KOPT-K1 (cell line): ENCODE measurements around the gene PIR.

ENCODE experiments used
- H3K27ac ChIP-seq: fragments of 200-600 bp; sonication (generic); 2 replicates; pipeline ENCODE4 v1.5.1; 2016; ENCODE audit warnings: antibody characterized with exemption, mild to moderate bottlenecking, low read depth, low read length; ENCODE audit not compliant: poor library complexity, severe bottlenecking
- H3K36me3 ChIP-seq: fragments of 200-600 bp; sonication (generic); 2 replicates; pipeline ENCODE4 v1.5.1; 2017; ENCODE audit warnings: antibody characterized with exemption, mild to moderate bottlenecking, low read length, moderate library complexity; ENCODE audit not compliant: insufficient read depth
- H3K9me3 ChIP-seq: fragments of 200-600 bp; sonication (generic); 2 replicates; pipeline ENCODE4 v1.5.1; 2017; ENCODE audit warnings: antibody characterized with exemption, low read length, mild to moderate bottlenecking; ENCODE audit not compliant: insufficient read depth, poor library complexity, severe bottlenecking

PIR gene

GRCh38 chrX:15465896-15466651 is 27.1 kb downstream of the PIR start:
- Histone ChIP-seq H3K27ac (no peak overlapping the region), H3K36me3 (no peaks in the 10 kb centered on the region), H3K9me3 (no peaks in the 10 kb centered on the region)

GRCh38 chrX:15465347-15465746 is 27.8 kb downstream of the PIR start:
- no peaks in the 10 kb centered on the region for H3K9me3 ChIP-seq
- no peaks in the 10 kb centered on the region for H3K36me3 ChIP-seq
- no peak overlapping the region for H3K27ac ChIP-seq

GRCh38 chrX:15464704-15465103 is 28.4 kb downstream of the PIR start:
- H3K27ac ChIP-seq, result no peak overlapping the region
- no peaks in the 10 kb centered on the region for H3K36me3 ChIP-seq
- H3K9me3 ChIP-seq, result no peaks in the 10 kb centered on the region

GRCh38 chrX:15451913-15452312 is 41.2 kb downstream of the PIR start:
- H3K27ac ChIP-seq, result no peak overlapping the region
- no peaks in the 10 kb centered on the region for H3K36me3 ChIP-seq
- H3K9me3 ChIP-seq, result no peaks in the 10 kb centered on the region

GRCh38 chrX:15448010-15448639 is 45.0 kb downstream of the PIR start:
- Histone ChIP-seq H3K9me3 (no peaks in the 10 kb centered on the region), H3K36me3 (no peaks in the 10 kb centered on the region), H3K27ac (no peak overlapping the region)

GRCh38 chrX:15441464-15441863 is 51.7 kb downstream of the PIR start:
- Histone ChIP-seq H3K27ac (no peak overlapping the region), H3K36me3 (no peaks in the 10 kb centered on the region), H3K9me3 (no peaks in the 10 kb centered on the region)

- Histone ChIP-seq H3K9me3 (no peaks in the 10 kb centered on the region), H3K27ac (no peak overlapping the region), H3K36me3 (no peaks in the 10 kb centered on the region)
These were observed 54.8 kb downstream of the PIR start for GRCh38 chrX:15438332-15438731.

- no peak overlapping the region for H3K27ac ChIP-seq
- no peaks in the 10 kb centered on the region for H3K9me3 ChIP-seq
- H3K36me3 ChIP-seq, result no peaks in the 10 kb centered on the region
These were observed 55.4 kb downstream of the PIR start for GRCh38 chrX:15437724-15438123.

GRCh38 chrX:15435836-15436619 is 57.1 kb downstream of the PIR start:
- no peaks in the 10 kb centered on the region for H3K36me3 ChIP-seq
- no peak overlapping the region for H3K27ac ChIP-seq
- H3K9me3 ChIP-seq, result no peaks in the 10 kb centered on the region

GRCh38 chrX:15434205-15434604 is 58.9 kb downstream of the PIR start:
- Histone ChIP-seq H3K27ac (no peak overlapping the region), H3K36me3 (no peaks in the 10 kb centered on the region), H3K9me3 (no peaks in the 10 kb centered on the region)

GRCh38 chrX:15430584-15430983 is 62.5 kb downstream of the PIR start:
- Histone ChIP-seq H3K36me3 (no peaks in the 10 kb centered on the region), H3K9me3 (no peaks in the 10 kb centered on the region), H3K27ac (no peak overlapping the region)

- H3K27ac ChIP-seq, result no peak overlapping the region
- H3K9me3 ChIP-seq, result no peaks in the 10 kb centered on the region
- H3K36me3 ChIP-seq, result no peaks in the 10 kb centered on the region
These were observed 63.1 kb downstream of the PIR start for GRCh38 chrX:15430076-15430475.

GRCh38 chrX:15425024-15425423 is 68.1 kb downstream of the PIR start:
- Histone ChIP-seq H3K36me3 (no peaks in the 10 kb centered on the region), H3K27ac (no peak overlapping the region), H3K9me3 (no peaks in the 10 kb centered on the region)

- Histone ChIP-seq H3K27ac (no peak overlapping the region), H3K9me3 (no peaks in the 10 kb centered on the region), H3K36me3 (no peaks in the 10 kb centered on the region)
These were observed 74.4 kb downstream of the PIR start for GRCh38 chrX:15418707-15419181.

- no peaks in the 10 kb centered on the region for H3K36me3 ChIP-seq
- no peaks in the 10 kb centered on the region for H3K9me3 ChIP-seq
- H3K27ac ChIP-seq, result no peak overlapping the region
These were observed 75.0 kb downstream of the PIR start for GRCh38 chrX:15418041-15418706.
